ENCODE data around the gene HS1BP3. TPM values are rescaled to one million over a fixed set of nuclear protein-coding genes. Genes with fewer than 3 reads are reported as not detected.

Gene HS1BP3
- total and polyA plus RNA-seq, 2 of the 4 experiments (the other 2 are of a cell fraction) = 9.0 to 14.8 TPM

DNA sequence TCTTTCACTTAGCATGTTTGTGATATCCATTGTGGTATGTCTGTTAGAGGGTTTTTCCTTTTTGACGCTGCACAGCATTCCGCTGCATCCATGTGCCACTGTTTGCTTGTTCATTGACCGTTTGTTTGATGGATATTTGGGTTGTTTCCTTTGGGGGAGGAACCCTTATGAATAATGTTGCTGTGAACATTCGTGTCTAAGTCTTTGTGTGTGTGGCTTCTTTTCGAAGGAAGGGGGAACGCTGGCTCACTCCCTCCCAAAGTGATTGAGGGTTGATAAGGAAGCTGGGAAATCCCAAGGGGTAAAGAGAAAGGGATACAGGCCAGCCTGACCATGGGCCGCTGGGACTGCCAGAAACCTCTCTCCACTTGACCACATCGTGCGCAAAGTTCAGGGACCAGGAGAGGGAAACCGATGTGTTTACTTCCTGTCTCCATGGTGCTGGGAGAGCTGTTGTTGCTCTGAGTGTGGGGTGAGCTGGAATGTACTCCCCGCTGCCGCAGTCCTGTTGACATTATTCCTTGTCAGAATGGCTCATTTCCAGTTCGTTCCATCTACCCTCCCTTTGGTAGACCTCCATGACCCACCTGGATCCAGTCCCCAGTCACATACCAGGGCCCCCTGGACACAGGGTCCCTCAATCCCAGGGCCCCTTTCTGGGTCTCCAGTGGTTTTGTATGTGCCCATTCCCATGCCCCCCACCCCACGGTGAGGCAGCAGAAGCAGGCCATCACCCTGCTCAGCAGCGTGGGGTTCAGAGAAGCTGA is 39.6 kb downstream of the HS1BP3 start:
- peak overlapping the region; percentile 51; the same call in 1 of the 2 replicates for H2AK5ac ChIP-seq (ENCODE audit: low read depth, low read length)

More for the DNA sequence above, 39.6 kb downstream of the HS1BP3 start:
- Histone ChIP-seq H4K91ac (ENCODE audit: insufficient read depth, low read depth, low read length) (peak overlapping the region; percentile 30), H3K36me3 (ENCODE audit: control insufficient read depth, insufficient read depth, low read length) (no peaks in the 10 kb centered on the region), H3K56ac (ENCODE audit: extremely low read depth, insufficient read depth, low read length) (no peak overlapping the region), H2AK9ac (replicated peaks; ENCODE audit: low read depth, low read length, poor library complexity) (peak overlapping the region; percentile 46), H2BK20ac (ENCODE audit: low read depth, low read length) (peak overlapping the region; percentile 78), H3K27me3 (ENCODE audit: control insufficient read depth, insufficient read depth, low read length) (no peaks in the 10 kb centered on the region), H3K4ac (ENCODE audit: low read depth, low read length) (peak overlapping the region; percentile 87), H4K20me1 (ENCODE audit: insufficient read depth, low read length) (no peaks in the 10 kb centered on the region), H3K4me2 (ENCODE audit: low read depth, low read length) (peak overlapping the region; percentile 42), H2BK120ac (ENCODE audit: low read depth, low read length) (peak overlapping the region; percentile 76), H2AFZ (replicated peaks; ENCODE audit: low read length, poor library complexity) (peak overlapping the region; percentile 68), H4K5ac (ENCODE audit: low read depth, low read length) (peak overlapping the region; percentile 10; the same call in 1 of the 2 replicates), H3K18ac (ENCODE audit: low read depth, low read length) (peak overlapping the region; percentile 38; the same call in 1 of the 2 replicates), H3K4me1 (ENCODE audit: control insufficient read depth, insufficient read depth, low read length) (peaks cover 16% of the 10 kb centered on the region), H3K14ac (replicated peaks; ENCODE audit: low read depth, low read length) (peak overlapping the region; percentile 79), H3K27ac (ENCODE audit: insufficient read depth, low read length) (0 out of 2 replicates have a peak overlapping the region, but pooled peaks have one; percentile 1), H2BK5ac (ENCODE audit: low read depth, low read length, poor library complexity, severe bottlenecking) (peak overlapping the region; percentile 60), H3K9me1 (ENCODE audit: insufficient read depth, low read length) (peaks cover 9% of the 10 kb centered on the region), H3K4me3 (ENCODE audit: insufficient read depth, low read depth, low read length) (no peak overlapping the region), H3K9me3 (ENCODE audit: control insufficient read depth, insufficient read depth, low read length) (no peaks in the 10 kb centered on the region), H2BK15ac (ENCODE audit: low read depth, low read length) (peak overlapping the region; percentile 7; the same call in 1 of the 3 replicates), H3K9ac (ENCODE audit: low read depth, low read length) (no peak overlapping the region), H3K79me1 (ENCODE audit: low read depth in 1 of 2, low read length in 2 of 2) (peaks cover 0 to 7% of the 10 kb centered on the region in 2 experiments; a peak in 1 of 4 replicates), H3K23ac (ENCODE audit: low read depth, low read length) (peak overlapping the region; percentile 45), H4K8ac (ENCODE audit: low read depth in 2 of 2, low read length in 2 of 2) (peak overlapping the region; percentile 4 to 17; a peak in 2 of 4 replicates)
- 45% methylated on average over 4 of the region's 15 CpGs; no CpG with 5 or more reads in 1 of the 2 experiments for WGBS, 2 experiments (ENCODE audit: extremely low coverage in 2 of 2, insufficient read length in 1 of 2)
- in situ Hi-C loops (cut with MboI; ENCODE audit: low sequenced_read_pairs) (no loop called here), intact Hi-C loops (cut with micrococcal nuclease) (loop anchor here (5.0 kb wide), 1 partner anchor 104 kb away; no protein-coding TSS in a partner anchor), dilution Hi-C loops (cut with HindIII; ENCODE audit: low sequenced_read_pairs, unreplicated experiment) (no loop called here)
- ATAC-seq (ENCODE audit: low read depth) (peak; percentile 95), DNase-seq (peak; percentile 97)
- ChIA-PET CTCF (interaction anchor here (0.9 to 1.0 kb wide), 2 partner anchors 10 to 32 kb away, joined by 3 to 4 read pairs; no protein-coding TSS in a partner anchor), POLR2A (ENCODE audit: unreplicated experiment) (interaction anchor here (1.2 kb wide), 1 partner anchor 164 kb away, joined by 4 read pairs; the partner anchor contains the start of gene RHOB)
- BruUV-seq (replicated peaks) = no TSS peak
- peak; percentile 42; the same call in 1 of the 2 replicates for TF ChIP-seq FOS (IDR thresholded peaks at IDR 0.05; ENCODE audit: low read depth, low read length)
- TF ChIP-seq CEBPB (IDR thresholded peaks at IDR 0.05; ENCODE audit: low read depth, low read length) = peak; percentile 22; the same call in 1 of the 2 replicates
- no peak for TF ChIP-seq POLR2A (IDR thresholded peaks at IDR 0.05; ENCODE audit: low read depth, low read length)
- peak; percentile 51; the same call in 1 of the 2 replicates for TF ChIP-seq BHLHE40 (IDR thresholded peaks at IDR 0.05; ENCODE audit: low read depth, low read length)
- TF ChIP-seq MAZ (IDR thresholded peaks at IDR 0.05; ENCODE audit: borderline replicate concordance, low read depth, low read length) = peak; percentile 81; the same call in 1 of the 2 replicates
- TF ChIP-seq RAD21 (IDR thresholded peaks at IDR 0.05; ENCODE audit: low read length) = peak; percentile 10; the same call in 1 of the 2 replicates
